Mesothelial cell of epicardium (in vitro differentiated cells): ENCODE measurements around the gene NEUROD4. TPM values are rescaled to one million over a fixed set of nuclear protein-coding genes. Genes with fewer than 3 reads are reported as not detected.

Experiments
- DNase-seq, 2 experiments: peaks; one replicate each; pipeline ENCODE4 v3.0.0; 2021; ENCODE audit warnings: low spot score in 2 of 2; ENCODE audit not compliant: unreplicated experiment in 2 of 2
- H3K27ac Mint-ChIP-seq: 2 replicates; pipeline ENCODE4 v1.8.0; 2021; ENCODE audit warnings: mixed read lengths
- H3K27me3 Mint-ChIP-seq: 2 replicates; pipeline ENCODE4 v1.8.0; 2021; ENCODE audit warnings: low read depth, mixed read lengths
- H3K36me3 Mint-ChIP-seq: 2 replicates; pipeline ENCODE4 v1.8.0; 2021; ENCODE audit warnings: mixed read lengths
- H3K4me1 Mint-ChIP-seq: 2 replicates; pipeline ENCODE4 v1.8.0; 2021; ENCODE audit warnings: mixed read lengths
- H3K4me3 Mint-ChIP-seq: 2 replicates; pipeline ENCODE4 v1.8.0; 2021; ENCODE audit warnings: mild to moderate bottlenecking, moderate library complexity, mixed read lengths
- H3K9me3 Mint-ChIP-seq: 2 replicates; pipeline ENCODE4 v1.8.0; 2021; ENCODE audit warnings: mixed read lengths
- CTCF ChIP-seq: fragments of 200-600 bp; sonication (generic); IDR thresholded peaks from one replicate; pipeline ENCODE4 v1.5.0; 2021; ENCODE audit warnings: antibody characterized with exemption; ENCODE audit not compliant: unreplicated experiment
- total RNA-seq: library from RNA; stranded (reverse); gene quantifications from 3 replicates; pipeline ENCODE4 v1.2.1, GENCODE V29; 2021

NEUROD4 gene
- total RNA-seq, 1 donor from 2014 or later = not detected

- DNase-seq = no peak
- TF ChIP-seq CTCF = no peak
- H3K36me3 Mint-ChIP-seq = no peaks in the 10 kb centered on the region
- H3K4me1 Mint-ChIP-seq = no peaks in the 10 kb centered on the region
- H3K27ac Mint-ChIP-seq = no peak overlapping the region
- no peak overlapping the region for H3K4me3 Mint-ChIP-seq
- H3K9me3 Mint-ChIP-seq = no peaks in the 10 kb centered on the region
- H3K27me3 Mint-ChIP-seq = peaks cover 36% of the 10 kb centered on the region
Observed at GRCh38 chr12:55024575-55024974, 4.8 kb downstream of the NEUROD4 start.

GRCh38 chr12:55025508-55025907 is 5.7 kb downstream of the NEUROD4 start:
- Mint-ChIP-seq H3K4me1 (no peaks in the 10 kb centered on the region), H3K27me3 (peaks cover 31% of the 10 kb centered on the region), H3K4me3 (no peak overlapping the region), H3K27ac (no peak overlapping the region), H3K36me3 (no peaks in the 10 kb centered on the region), H3K9me3 (no peaks in the 10 kb centered on the region)
- no peak for DNase-seq
- TF ChIP-seq CTCF = no peak

GRCh38 chr12:55034218-55034617 is 14.4 kb downstream of the NEUROD4 start:
- no peak for DNase-seq
- H3K27ac Mint-ChIP-seq = no peak overlapping the region
- no peaks in the 10 kb centered on the region for H3K9me3 Mint-ChIP-seq
- no peaks in the 10 kb centered on the region for H3K4me1 Mint-ChIP-seq
- no peak overlapping the region for H3K4me3 Mint-ChIP-seq
- TF ChIP-seq CTCF = no peak
- no peaks in the 10 kb centered on the region for H3K36me3 Mint-ChIP-seq
- H3K27me3 Mint-ChIP-seq = peaks cover 39% of the 10 kb centered on the region

- no peak for DNase-seq
- Mint-ChIP-seq H3K9me3 (no peaks in the 10 kb centered on the region), H3K27me3 (peaks cover 49% of the 10 kb centered on the region), H3K27ac (no peak overlapping the region), H3K4me1 (no peaks in the 10 kb centered on the region), H3K4me3 (no peak overlapping the region), H3K36me3 (no peaks in the 10 kb centered on the region)
- no peak for TF ChIP-seq CTCF
Observed at GRCh38 chr12:55036326-55037115, 16.7 kb downstream of the NEUROD4 start.

- no peak for DNase-seq
- Mint-ChIP-seq H3K9me3 (no peaks in the 10 kb centered on the region), H3K27ac (no peak overlapping the region), H3K36me3 (no peaks in the 10 kb centered on the region), H3K27me3 (peaks cover 51% of the 10 kb centered on the region), H3K4me3 (no peak overlapping the region), H3K4me1 (no peaks in the 10 kb centered on the region)
- no peak for TF ChIP-seq CTCF
Observed at GRCh38 chr12:55037351-55037987, 17.7 kb downstream of the NEUROD4 start.
